ENCODE measurements around the gene THOP1.

Gene THOP1

GRCh38 chr19:2854849-2855248 is 69.5 kb downstream of the THOP1 start:
- DNase-seq (ENCODE audit: low read depth in 3 of 3), result no peak

- DNase-seq (ENCODE audit: low read depth in 3 of 3), result no peak
Observed at GRCh38 chr19:2856457-2857050, 71.3 kb downstream of the THOP1 start.

GRCh38 chr19:2858864-2859263 is 73.6 kb downstream of the THOP1 start:
- no peak for DNase-seq (ENCODE audit: low read depth in 3 of 3)

- no peak for DNase-seq (ENCODE audit: low read depth in 3 of 3)
Observed at GRCh38 chr19:2863816-2864215, 78.5 kb downstream of the THOP1 start.
